DND-41 (cell line): ENCODE measurements around the gene C22orf23.

Source experiments
- CTCF ChIP-seq: IDR thresholded peaks from 2 replicates; pipeline ENCODE4 v1.5.1; 2012; ENCODE audit warnings: borderline replicate concordance, low read length, moderate library complexity, mild to moderate bottlenecking; ENCODE audit not compliant: poor library complexity, severe bottlenecking; ENCODE audit errors: extremely low read depth
- EZH2 ChIP-seq: IDR thresholded peaks from 3 replicates; pipeline ENCODE4 v1.6.1; 2012; ENCODE audit warnings: borderline replicate concordance, low read depth, mild to moderate bottlenecking, moderate library complexity, low read length, inconsistent platforms; ENCODE audit not compliant: severe bottlenecking

DNA sequence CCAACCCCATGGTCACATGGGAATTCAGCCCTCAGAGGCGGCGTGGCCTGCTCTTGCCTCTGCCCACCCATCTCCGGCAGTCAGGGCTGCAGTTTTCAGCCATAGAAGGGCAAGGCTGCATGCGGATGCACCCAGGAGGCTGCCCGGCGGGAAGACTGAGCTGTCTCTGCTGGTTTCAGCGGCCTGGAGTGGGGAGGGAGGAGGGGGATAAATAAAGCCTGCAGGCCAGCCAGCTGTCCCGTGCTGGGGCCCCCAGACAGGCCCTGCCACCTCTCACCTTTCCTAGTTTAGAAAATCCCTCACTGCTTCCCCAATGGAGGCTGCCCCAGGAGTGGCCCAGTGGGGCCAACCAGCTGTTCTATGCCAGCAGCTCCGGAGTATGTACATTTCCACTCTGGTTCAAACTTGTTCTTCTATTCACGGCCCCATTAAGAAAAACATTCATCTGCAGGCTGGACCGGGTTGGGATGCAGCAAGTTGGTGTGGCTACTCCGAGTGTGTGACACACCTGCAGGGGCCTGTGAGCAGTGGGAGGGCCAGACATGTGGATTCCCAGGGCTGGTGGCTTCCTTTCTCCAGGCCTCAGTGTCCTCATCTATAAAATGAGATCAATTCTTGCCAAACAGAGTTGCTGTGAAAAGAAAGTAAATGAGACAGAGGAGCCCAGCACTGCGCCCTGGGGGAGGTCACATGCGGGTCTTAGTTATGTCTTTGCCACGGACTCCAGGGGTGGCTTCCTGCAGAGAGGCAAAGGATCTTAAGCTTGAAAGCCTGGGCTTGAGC, 42.3 kb downstream of the C22orf23 start:
- no peak for TF ChIP-seq CTCF
- TF ChIP-seq EZH2: no peak
